Sigmoid colon (tissue), 3 donors: ENCODE measurements around the gene PPIL6.

Experiments used
- POLR2A ChIP-seq, 2 donors: fragments of 450-650 bp; IDR thresholded peaks; one replicate each; pipeline ENCODE4 v1.6.1; 2016; ENCODE audit warnings: antibody characterized with exemption in 2 of 2, mild to moderate bottlenecking in 2 of 2, moderate library complexity in 2 of 2
- TF ChIP-seq, protein P1 (sequence below), 4 experiments: fragments of 450-650 bp in 3 of 4; fragments of 200-600 bp in 1 of 4; IDR thresholded peaks; one replicate each; pipeline ENCODE4 v1.5.1; 2016 to 2019; ENCODE audit warnings: antibody characterized with exemption in 4 of 4, mild to moderate bottlenecking in 3 of 4, moderate library complexity in 2 of 4

DNA sequence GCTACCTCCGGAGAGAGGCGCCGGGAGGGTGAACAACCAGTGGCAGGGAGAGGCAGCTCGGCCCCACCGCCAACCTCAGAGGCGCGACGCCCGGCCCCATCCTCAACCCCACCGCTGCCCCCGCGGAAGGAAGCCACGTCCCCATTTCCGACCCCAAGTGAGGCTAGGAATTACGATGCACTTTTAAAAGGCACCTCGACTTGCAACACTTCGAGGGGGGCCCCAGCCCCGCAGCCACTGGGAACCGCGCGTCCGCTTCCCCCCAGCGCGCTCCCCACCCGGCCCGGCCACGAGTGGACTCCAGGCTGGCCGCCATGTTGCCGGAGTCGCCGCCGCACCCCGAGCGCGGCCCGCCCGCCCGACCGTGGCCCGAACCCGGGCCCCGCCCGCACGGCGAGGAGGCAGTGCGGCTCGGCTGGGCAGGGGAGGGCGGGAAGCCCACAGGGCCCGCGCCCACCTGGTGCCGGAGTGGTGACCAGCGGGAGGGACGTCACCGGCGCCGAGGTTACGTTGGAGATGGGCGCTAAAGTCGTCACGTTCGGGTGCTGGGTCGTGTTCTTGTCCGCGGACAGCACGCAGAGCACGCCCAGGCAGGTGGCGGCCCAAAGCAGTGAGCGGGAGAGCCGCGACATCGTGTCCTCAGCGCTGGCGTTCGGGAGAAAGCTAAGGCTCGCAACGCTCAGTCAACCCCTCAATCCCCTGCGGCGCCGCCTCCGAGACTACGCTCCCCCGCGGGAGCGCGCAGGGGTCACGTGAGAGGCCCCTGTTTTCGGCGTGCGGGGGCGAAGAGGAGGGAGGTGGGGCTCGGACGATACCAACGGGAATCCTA lies 58.5 kb downstream of the PPIL6 start, which contains the start of gene CD164:
- TF ChIP-seq, protein P1, sequence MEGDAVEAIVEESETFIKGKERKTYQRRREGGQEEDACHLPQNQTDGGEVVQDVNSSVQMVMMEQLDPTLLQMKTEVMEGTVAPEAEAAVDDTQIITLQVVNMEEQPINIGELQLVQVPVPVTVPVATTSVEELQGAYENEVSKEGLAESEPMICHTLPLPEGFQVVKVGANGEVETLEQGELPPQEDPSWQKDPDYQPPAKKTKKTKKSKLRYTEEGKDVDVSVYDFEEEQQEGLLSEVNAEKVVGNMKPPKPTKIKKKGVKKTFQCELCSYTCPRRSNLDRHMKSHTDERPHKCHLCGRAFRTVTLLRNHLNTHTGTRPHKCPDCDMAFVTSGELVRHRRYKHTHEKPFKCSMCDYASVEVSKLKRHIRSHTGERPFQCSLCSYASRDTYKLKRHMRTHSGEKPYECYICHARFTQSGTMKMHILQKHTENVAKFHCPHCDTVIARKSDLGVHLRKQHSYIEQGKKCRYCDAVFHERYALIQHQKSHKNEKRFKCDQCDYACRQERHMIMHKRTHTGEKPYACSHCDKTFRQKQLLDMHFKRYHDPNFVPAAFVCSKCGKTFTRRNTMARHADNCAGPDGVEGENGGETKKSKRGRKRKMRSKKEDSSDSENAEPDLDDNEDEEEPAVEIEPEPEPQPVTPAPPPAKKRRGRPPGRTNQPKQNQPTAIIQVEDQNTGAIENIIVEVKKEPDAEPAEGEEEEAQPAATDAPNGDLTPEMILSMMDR (IDR thresholded peaks at IDR 0.05): no peak
- peak; percentile 93 to 98 for TF ChIP-seq POLR2A (IDR thresholded peaks at IDR 0.05)
